ENCODE data around the gene PRKAR1B. TPM values are rescaled to one million over a fixed set of nuclear protein-coding genes. Genes with fewer than 3 reads are reported as not detected.
"Not testable (repeated sequence)": the region's sequence is repeated elsewhere in the genome, so short reads cannot be mapped to it uniquely, and the experiment has no call there.

PRKAR1B gene
- total RNA-seq, 2 donors from 2014 or later, result 12.1 to 54.1 TPM

GRCh38 chr7:557558-557881, 169.6 kb downstream of the PRKAR1B start:
- ATAC-seq, result no peak
- no peak overlapping the region for H3K27ac Mint-ChIP-seq
- peaks cover 4 to 18% of the 10 kb centered on the region in 2 donors for H3K36me3 Mint-ChIP-seq
- peaks cover 0 to 7% of the 10 kb centered on the region in 2 donors for H3K9me3 Mint-ChIP-seq
- no peak for DNase-seq (ENCODE audit: low spot score in 2 of 2)

- no peak overlapping the region for H3K27ac Mint-ChIP-seq
- peaks cover 4 to 18% of the 10 kb centered on the region in 2 donors for H3K36me3 Mint-ChIP-seq
- ATAC-seq (no peak), DNase-seq (ENCODE audit: low spot score in 2 of 2) (no peak)
- H3K9me3 Mint-ChIP-seq, result peaks cover 0 to 7% of the 10 kb centered on the region in 2 donors
These were observed 170.1 kb downstream of the PRKAR1B start for GRCh38 chr7:556837-557557.

GRCh38 chr7:556291-556826, 170.7 kb downstream of the PRKAR1B start:
- ATAC-seq, result no peak
- Mint-ChIP-seq H3K36me3 (peaks cover 4 to 17% of the 10 kb centered on the region in 2 donors), H3K27ac (no peak overlapping the region), H3K9me3 (peaks cover 0 to 7% of the 10 kb centered on the region in 2 donors)
- DNase-seq (ENCODE audit: low spot score in 2 of 2), result no peak

DNA sequence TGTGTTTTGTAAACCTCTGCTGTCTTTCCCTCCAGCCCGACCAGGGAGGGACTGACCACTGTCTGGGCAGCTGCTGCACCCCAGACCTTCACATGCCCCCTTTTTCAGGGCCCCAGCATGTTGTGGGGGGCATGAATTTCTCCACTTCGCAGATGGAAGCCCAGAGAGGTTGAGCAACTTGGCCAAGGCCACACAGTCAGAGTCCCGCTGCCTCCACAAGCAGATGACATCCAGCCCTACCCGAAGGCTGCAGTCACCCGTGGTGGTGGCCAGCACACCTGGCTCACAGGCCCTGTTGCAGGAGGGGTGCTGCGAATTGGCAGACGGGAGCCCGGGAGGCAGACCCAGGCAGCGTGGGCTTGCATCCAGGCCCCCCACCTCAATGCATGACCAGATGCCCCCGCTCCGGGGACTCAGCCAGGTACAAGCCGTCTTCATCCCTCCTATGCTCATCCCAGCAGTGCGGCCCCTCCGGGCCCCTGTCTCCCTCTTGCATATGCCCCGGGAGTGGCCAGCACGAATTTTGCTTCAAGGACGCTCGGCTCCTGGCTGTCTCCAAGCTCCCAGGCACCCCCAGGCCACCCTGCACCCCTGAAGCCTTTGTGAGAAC, 171.4 kb downstream of the PRKAR1B start:
- peaks cover 0 to under 1% of the 10 kb centered on the region in 2 donors for H3K9me3 Mint-ChIP-seq
- DNase-seq (ENCODE audit: low spot score in 2 of 2), result no peak
- peak overlapping the region in 1 of 2 donors; percentile 48 for H3K27ac Mint-ChIP-seq
- peaks cover 4 to 10% of the 10 kb centered on the region in 2 donors for H3K36me3 Mint-ChIP-seq
- no peak for ATAC-seq

GRCh38 chr7:553636-554111, 173.4 kb downstream of the PRKAR1B start:
- ATAC-seq, result no peak
- peaks cover 9 to 15% of the 10 kb centered on the region in 2 donors for H3K36me3 Mint-ChIP-seq
- peak overlapping the region in 1 of 2 donors; percentile 44 for H3K27ac Mint-ChIP-seq
- H3K9me3 Mint-ChIP-seq, result no peaks in the 10 kb centered on the region
- DNase-seq (ENCODE audit: low spot score in 2 of 2), result no peak

DNA sequence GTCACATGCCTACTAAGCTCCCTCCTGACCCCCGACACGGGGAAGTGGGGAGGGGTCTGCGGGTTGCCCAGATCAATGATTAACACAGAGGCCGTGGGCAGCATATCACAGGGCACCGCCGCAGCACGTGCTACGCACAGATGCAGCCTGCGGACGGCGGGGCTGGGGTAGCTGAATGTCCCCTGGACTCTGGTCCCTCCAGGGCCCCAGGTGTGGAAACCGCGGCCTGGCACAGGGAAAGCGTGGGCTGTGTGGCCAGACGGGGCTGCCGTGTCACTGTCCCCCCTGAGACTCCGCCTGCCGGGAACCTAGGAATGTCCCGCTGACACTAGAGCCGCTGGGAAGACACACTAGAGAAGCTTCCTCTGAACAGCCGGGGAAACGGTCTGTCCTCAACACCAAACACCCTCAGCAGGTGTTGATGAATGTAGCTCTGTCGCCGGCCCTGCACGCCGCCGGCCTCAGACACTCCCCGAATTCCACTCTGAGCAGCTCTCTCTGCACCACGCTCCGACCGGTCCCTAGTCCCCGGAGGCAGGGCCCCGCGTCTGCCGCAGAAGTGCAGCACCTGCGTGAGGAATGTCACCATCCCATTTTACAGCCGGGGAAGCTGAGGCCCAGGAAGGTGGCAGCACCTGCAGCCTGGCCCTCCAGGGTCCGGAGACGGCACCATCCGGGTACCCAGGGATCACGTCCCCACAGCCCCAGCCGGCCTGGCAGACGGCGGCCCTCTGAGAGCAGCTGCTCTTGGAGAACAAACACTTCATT, 174.0 kb downstream of the PRKAR1B start:
- peak in 1 of 2 donors; percentile 16 for ATAC-seq
- no peaks in the 10 kb centered on the region for H3K9me3 Mint-ChIP-seq
- H3K27ac Mint-ChIP-seq, result peak overlapping the region in 1 of 2 donors; percentile 44
- H3K36me3 Mint-ChIP-seq, result peaks cover 9 to 15% of the 10 kb centered on the region in 2 donors
- no peak for DNase-seq (ENCODE audit: low spot score in 2 of 2)

DNA sequence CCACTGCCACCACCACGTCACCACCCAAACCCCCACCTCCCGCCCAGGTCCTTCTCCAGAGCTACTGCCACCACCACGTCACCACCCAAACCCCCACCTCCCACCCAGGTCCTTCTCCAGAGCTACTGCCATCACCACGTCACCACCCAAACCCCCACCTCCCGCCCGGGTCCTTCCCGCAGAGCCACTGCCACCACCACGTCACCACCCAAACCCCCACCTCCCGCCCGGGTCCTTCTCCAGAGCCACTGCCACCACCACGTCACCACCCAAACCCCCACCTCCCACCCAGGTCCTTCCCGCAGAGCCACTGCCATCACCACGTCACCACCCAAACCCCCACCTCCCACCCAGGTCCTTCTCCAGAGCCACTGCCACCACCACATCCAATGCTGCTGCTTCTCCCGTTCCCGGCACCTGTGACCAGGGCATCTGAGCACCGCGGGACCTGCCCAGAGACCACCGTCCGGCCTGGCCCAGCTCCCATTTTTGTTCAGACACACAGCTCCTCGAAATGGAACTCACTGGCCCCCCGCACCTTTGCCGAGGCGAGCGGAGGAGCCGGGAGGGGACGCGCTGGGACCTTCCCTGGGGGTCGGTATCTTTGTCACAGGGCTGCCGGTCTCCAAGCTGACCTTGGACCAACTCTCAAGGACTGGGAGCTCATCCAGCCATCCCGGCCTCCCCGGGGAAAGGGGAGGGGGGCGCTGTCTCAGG, 174.8 kb downstream of the PRKAR1B start:
- not testable (repeated sequence) for ATAC-seq; DNase-seq (ENCODE audit: low spot score in 2 of 2); H3K36me3 Mint-ChIP-seq

DNA sequence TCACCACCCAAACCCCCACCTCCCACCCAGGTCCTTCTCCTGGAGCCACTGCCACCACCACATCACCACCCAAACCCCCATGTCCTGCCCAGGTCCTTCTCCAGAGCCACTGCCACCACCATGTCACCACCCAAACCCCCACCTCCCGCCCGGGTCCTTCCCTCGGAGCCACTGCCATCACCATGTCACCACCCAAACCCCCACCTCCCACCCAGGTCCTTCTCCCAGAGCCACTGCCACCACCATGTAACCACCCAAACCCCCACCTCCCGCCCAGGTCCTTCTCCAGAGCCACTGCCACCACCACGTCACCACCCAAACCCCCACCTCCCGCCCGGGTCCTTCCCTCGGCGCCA, 175.5 kb downstream of the PRKAR1B start:
- not testable (repeated sequence) for H3K27ac Mint-ChIP-seq

More for the DNA sequence above, 174.8 kb downstream of the PRKAR1B start:
- not testable (repeated sequence) for H3K27ac Mint-ChIP-seq, H3K9me3 Mint-ChIP-seq

DNA sequence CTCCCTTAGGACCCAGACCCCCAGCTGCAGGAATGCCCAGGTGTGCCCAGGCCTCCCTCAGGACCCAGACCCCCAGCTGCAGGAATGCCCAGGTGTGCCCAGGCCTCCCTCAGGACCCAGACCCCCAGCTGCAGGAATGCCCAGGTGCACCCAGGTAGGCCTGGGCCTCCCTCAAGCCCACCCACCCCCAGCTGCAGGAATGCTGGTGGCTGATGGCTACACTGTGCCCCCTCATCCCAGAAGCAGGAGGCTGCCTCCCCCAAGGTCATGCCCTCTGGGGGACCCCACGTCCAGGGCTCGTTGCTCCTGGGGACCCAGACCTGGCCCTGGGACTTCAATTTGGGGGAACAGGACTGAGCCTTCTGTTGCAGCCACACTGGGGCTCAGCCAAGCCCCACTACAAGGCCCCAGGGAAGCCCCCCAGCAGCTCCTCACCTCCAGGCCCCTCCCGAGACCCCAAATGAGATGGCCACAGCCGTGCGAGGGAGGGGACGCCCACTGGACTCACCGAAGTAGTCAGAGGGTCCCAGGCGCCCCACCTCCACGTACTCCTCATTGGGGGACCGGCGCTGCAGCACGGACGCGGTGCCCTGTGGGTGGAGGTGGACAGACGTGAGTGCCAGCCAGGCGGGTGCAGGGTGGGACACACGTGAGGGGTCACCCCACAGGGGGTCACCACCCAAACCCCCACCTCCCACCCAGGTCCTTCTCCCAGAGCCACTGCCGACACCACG, 176.0 kb downstream of the PRKAR1B start:
- no peak overlapping the region for H3K27ac Mint-ChIP-seq
- H3K36me3 Mint-ChIP-seq, result peaks cover 4 to 7% of the 10 kb centered on the region in 2 donors
- no peak for DNase-seq (ENCODE audit: low spot score in 2 of 2)
- no peak for ATAC-seq
- no peaks in the 10 kb centered on the region for H3K9me3 Mint-ChIP-seq

More for the DNA sequence above, 175.5 kb downstream of the PRKAR1B start:
- not testable (repeated sequence) for ATAC-seq; H3K36me3 Mint-ChIP-seq; H3K9me3 Mint-ChIP-seq; DNase-seq (ENCODE audit: low spot score in 2 of 2)

GRCh38 chr7:549891-550625, 177.0 kb downstream of the PRKAR1B start:
- Mint-ChIP-seq H3K27ac (no peak overlapping the region), H3K9me3 (peaks cover 0 to 4% of the 10 kb centered on the region in 2 donors), H3K36me3 (peaks cover 4 to 12% of the 10 kb centered on the region in 2 donors)
- no peak for ATAC-seq
- DNase-seq (ENCODE audit: low spot score in 2 of 2), result no peak

- peaks cover 4 to 12% of the 10 kb centered on the region in 2 donors for H3K36me3 Mint-ChIP-seq
- H3K9me3 Mint-ChIP-seq, result peaks cover 0 to 4% of the 10 kb centered on the region in 2 donors
- no peak for DNase-seq (ENCODE audit: low spot score in 2 of 2)
- ATAC-seq, result no peak
- no peak overlapping the region for H3K27ac Mint-ChIP-seq
These were observed 177.8 kb downstream of the PRKAR1B start for GRCh38 chr7:549066-549890.

DNA sequence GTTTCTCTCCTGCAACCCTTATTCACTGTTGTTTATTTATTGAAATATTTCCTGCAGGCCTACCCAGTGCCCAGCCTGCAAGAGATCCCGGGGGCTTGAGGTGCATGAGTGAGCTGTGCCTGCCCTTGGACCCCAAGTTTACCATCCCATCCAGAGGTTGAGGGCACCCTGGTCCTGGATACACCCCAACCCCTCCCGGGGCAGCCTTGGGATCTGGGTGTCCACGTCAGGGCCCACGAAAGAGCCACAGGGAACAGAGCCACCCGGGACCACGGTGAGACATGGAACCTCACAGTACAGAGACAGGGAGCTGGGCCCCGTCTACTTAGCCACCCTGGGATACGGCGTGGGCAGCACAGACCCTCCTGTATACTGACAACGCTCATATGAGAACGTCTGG, 178.7 kb downstream of the PRKAR1B start:
- ATAC-seq (no peak), DNase-seq (ENCODE audit: low spot score in 2 of 2) (no peak)
- H3K27ac Mint-ChIP-seq, result no peak overlapping the region
- peaks cover 4 to 12% of the 10 kb centered on the region in 2 donors for H3K36me3 Mint-ChIP-seq
- H3K9me3 Mint-ChIP-seq, result peaks cover 0 to 4% of the 10 kb centered on the region in 2 donors

GRCh38 chr7:545470-545869, 181.6 kb downstream of the PRKAR1B start:
- no peak for DNase-seq (ENCODE audit: low spot score in 2 of 2)
- H3K36me3 Mint-ChIP-seq, result peaks cover 4 to 12% of the 10 kb centered on the region in 2 donors
- no peak for ATAC-seq
- H3K27ac Mint-ChIP-seq, result peak overlapping the region in 1 of 2 donors; percentile 31
- peaks cover 0 to 4% of the 10 kb centered on the region in 2 donors for H3K9me3 Mint-ChIP-seq

Measured in activated naive CD4-positive, alpha-beta T cell treated with anti-CD3 and anti-CD28 coated beads, Interleukin-2, amount 50 U/mL, for 72 hours (primary cell).